Uterus (tissue), 2 donors: ENCODE results near the gene F3.

Source experiments
- POLR2A ChIP-seq, 2 donors: fragments of 450-650 bp; IDR thresholded peaks; one replicate each; pipeline ENCODE4 v1.6.1; 2016; ENCODE audit warnings: antibody characterized with exemption in 2 of 2, mild to moderate bottlenecking in 1 of 2, moderate library complexity in 1 of 2
- TF ChIP-seq, protein P1 (sequence below), 4 experiments: fragments of 200-600 bp in 2 of 4; fragments of 450-650 bp in 2 of 4; sonication (generic) in 2 of 4; IDR thresholded peaks; one replicate each; pipeline ENCODE4 v1.5.1; 2016 to 2019; ENCODE audit warnings: antibody characterized with exemption in 4 of 4, mild to moderate bottlenecking in 2 of 4, moderate library complexity in 1 of 4

DNA sequence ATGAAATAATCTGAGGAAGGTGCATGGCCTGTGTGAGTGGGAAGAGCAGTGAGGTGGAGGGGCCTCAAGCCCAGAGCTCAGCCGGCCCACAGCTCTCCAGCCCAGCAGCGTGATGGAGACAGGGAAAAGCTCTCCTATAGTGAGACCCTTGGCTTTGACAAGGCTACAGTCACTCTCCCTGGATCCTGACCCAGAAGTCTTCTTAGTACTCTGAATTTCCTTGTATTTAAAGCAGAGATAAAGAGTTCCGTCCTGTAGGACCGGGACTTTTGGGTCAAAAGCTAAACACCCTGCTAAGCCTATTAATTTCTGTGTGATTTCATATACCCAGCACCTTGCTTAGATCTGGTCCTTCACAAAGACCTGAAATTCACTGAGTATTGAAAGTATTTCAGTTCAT, 48.2 kb upstream of the F3 start:
- TF ChIP-seq, protein P1, sequence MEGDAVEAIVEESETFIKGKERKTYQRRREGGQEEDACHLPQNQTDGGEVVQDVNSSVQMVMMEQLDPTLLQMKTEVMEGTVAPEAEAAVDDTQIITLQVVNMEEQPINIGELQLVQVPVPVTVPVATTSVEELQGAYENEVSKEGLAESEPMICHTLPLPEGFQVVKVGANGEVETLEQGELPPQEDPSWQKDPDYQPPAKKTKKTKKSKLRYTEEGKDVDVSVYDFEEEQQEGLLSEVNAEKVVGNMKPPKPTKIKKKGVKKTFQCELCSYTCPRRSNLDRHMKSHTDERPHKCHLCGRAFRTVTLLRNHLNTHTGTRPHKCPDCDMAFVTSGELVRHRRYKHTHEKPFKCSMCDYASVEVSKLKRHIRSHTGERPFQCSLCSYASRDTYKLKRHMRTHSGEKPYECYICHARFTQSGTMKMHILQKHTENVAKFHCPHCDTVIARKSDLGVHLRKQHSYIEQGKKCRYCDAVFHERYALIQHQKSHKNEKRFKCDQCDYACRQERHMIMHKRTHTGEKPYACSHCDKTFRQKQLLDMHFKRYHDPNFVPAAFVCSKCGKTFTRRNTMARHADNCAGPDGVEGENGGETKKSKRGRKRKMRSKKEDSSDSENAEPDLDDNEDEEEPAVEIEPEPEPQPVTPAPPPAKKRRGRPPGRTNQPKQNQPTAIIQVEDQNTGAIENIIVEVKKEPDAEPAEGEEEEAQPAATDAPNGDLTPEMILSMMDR (IDR thresholded peaks at IDR 0.05): no peak
- no peak for TF ChIP-seq POLR2A (IDR thresholded peaks at IDR 0.05)
